ENCODE results near the gene SPO11.

Gene SPO11

GRCh38 chr20:57392512-57393271 lies 63.1 kb downstream of the SPO11 start:
- no peak for DNase-seq
